Mesenchymal stem cell (in vitro differentiated cells and primary cell): ENCODE results near the gene AZU1.
A peak's percentile ranks its signal among the peaks of the same experiment; 100 is the strongest.

Experiments
- DNase-seq: peaks from one replicate; pipeline ENCODE4 v3.0.0-alpha.2; 2013
- H2AFZ ChIP-seq: one replicate; pipeline ENCODE4 v1.6.1; 2013; ENCODE audit warnings: low read depth, mild to moderate bottlenecking, control low read depth, inconsistent platforms, low read length, moderate library complexity
- H2AK5ac ChIP-seq: 2 replicates; pipeline ENCODE4 v1.6.1; 2013; ENCODE audit warnings: low read length, moderate library complexity, mild to moderate bottlenecking, inconsistent platforms; ENCODE audit not compliant: severe bottlenecking
- H2BK120ac ChIP-seq: one replicate; pipeline ENCODE4 v1.6.1; 2013; ENCODE audit warnings: low read depth, mild to moderate bottlenecking, inconsistent platforms, low read length, moderate library complexity
- H2BK12ac ChIP-seq, 2 experiments: one replicate each; pipeline ENCODE4 v1.6.1; 2013; ENCODE audit warnings: inconsistent platforms in 2 of 2, low read length in 2 of 2, mild to moderate bottlenecking in 2 of 2, moderate library complexity in 2 of 2, control low read depth in 1 of 2
- H2BK15ac ChIP-seq: one replicate; pipeline ENCODE4 v1.6.1; 2013; ENCODE audit warnings: mild to moderate bottlenecking, low read depth, inconsistent platforms; ENCODE audit not compliant: poor library complexity, severe bottlenecking
- H2BK5ac ChIP-seq: 2 replicates; pipeline ENCODE4 v1.6.1; 2013; ENCODE audit warnings: low read depth, mild to moderate bottlenecking, low read length, control low read depth, inconsistent platforms; ENCODE audit not compliant: poor library complexity, severe bottlenecking
- H3K14ac ChIP-seq, 2 experiments: one replicate each; pipeline ENCODE4 v1.6.1; 2013; ENCODE audit warnings: inconsistent platforms in 2 of 2, low read length in 2 of 2, control low read depth in 1 of 2, mild to moderate bottlenecking in 1 of 2, moderate library complexity in 1 of 2
- H3K18ac ChIP-seq, 2 experiments: one replicate each; pipeline ENCODE4 v1.6.1; 2013; ENCODE audit warnings: inconsistent platforms in 2 of 2, low read length in 2 of 2, control low read depth in 1 of 2, low read depth in 1 of 2, mild to moderate bottlenecking in 1 of 2
- H3K23ac ChIP-seq, 2 experiments: one replicate each; pipeline ENCODE4 v1.6.1; 2013; ENCODE audit warnings: inconsistent platforms in 2 of 2, low read length in 2 of 2, mild to moderate bottlenecking in 2 of 2, moderate library complexity in 2 of 2, control low read depth in 1 of 2
- H3K27ac ChIP-seq: 2 replicates; pipeline ENCODE4 v1.5.1; 2013; ENCODE audit warnings: mild to moderate bottlenecking, moderate library complexity, low read length, control low read depth, inconsistent platforms; ENCODE audit not compliant: poor library complexity, severe bottlenecking
- H3K27me3 ChIP-seq, 2 experiments: 2 replicates each; pipeline versions ENCODE4 v1.6.1 to v1.7.0; 2013; ENCODE audit warnings: low read length in 2 of 2, mild to moderate bottlenecking in 2 of 2, moderate library complexity in 2 of 2, control low read depth in 1 of 2, inconsistent platforms in 1 of 2; ENCODE audit not compliant: control insufficient read depth in 1 of 2, insufficient read depth in 1 of 2
- H3K36me3 ChIP-seq, 2 experiments: 2 replicates each; pipeline versions ENCODE4 v1.6.1 to v1.7.0; 2013; ENCODE audit warnings: low read length in 2 of 2, control low read depth in 1 of 2, inconsistent platforms in 1 of 2, low read depth in 1 of 2, mild to moderate bottlenecking in 1 of 2; ENCODE audit not compliant: insufficient read depth in 2 of 2, control insufficient read depth in 1 of 2
- H3K4ac ChIP-seq, 2 experiments: one replicate each; pipeline ENCODE4 v1.6.1; 2013; ENCODE audit warnings: inconsistent platforms in 2 of 2, low read length in 2 of 2, mild to moderate bottlenecking in 2 of 2, moderate library complexity in 2 of 2, control low read depth in 1 of 2, low read depth in 1 of 2
- H3K4me1 ChIP-seq: 2 replicates; pipeline ENCODE4 v1.6.1; 2013; ENCODE audit warnings: low read depth, low read length, control low read depth; ENCODE audit not compliant: control insufficient read depth, insufficient read depth
- H3K4me2 ChIP-seq: 2 replicates; pipeline ENCODE4 v1.6.1; 2013; ENCODE audit warnings: low read length, mild to moderate bottlenecking, inconsistent platforms; ENCODE audit not compliant: poor library complexity, severe bottlenecking
- H3K4me3 ChIP-seq, 2 experiments: 2 replicates each; pipeline versions ENCODE4 v1.5.1 to v1.7.0; 2013; ENCODE audit warnings: low read length in 2 of 2, mild to moderate bottlenecking in 2 of 2, control low read depth in 1 of 2, low read depth in 1 of 2; ENCODE audit not compliant: insufficient read depth in 1 of 2
- H3K79me1 ChIP-seq: replicated peaks from 2 replicates; pipeline ENCODE4 v1.6.1; 2013; ENCODE audit warnings: mild to moderate bottlenecking, control low read depth, low read length, inconsistent platforms; ENCODE audit not compliant: poor library complexity, severe bottlenecking
- H3K9ac ChIP-seq: 2 replicates; pipeline ENCODE4 v1.7.0; 2013; ENCODE audit warnings: mild to moderate bottlenecking, low read length, moderate library complexity
- H3K9me3 ChIP-seq: 2 replicates; pipeline ENCODE4 v1.7.0; 2013; ENCODE audit warnings: mild to moderate bottlenecking, low read length; ENCODE audit not compliant: control insufficient read depth
- H4K8ac ChIP-seq: one replicate; pipeline ENCODE4 v1.6.1; 2013; ENCODE audit warnings: inconsistent platforms, mild to moderate bottlenecking, low read length, moderate library complexity
- H4K91ac ChIP-seq: one replicate; pipeline ENCODE4 v1.6.1; 2013; ENCODE audit warnings: mild to moderate bottlenecking, low read length, inconsistent platforms
- WGBS: methylation state at CpG from one replicate; pipeline ENCODE4 v1.1.7; 2013; ENCODE audit warnings: mixed read lengths; 5-methylcytosine and 5-hydroxymethylcytosine counted together

The AZU1 gene

GRCh38 chr19:795691-796581, 31.7 kb upstream of the AZU1 start:
- no peak overlapping the region for H2BK15ac ChIP-seq
- no peak overlapping the region for H2BK12ac ChIP-seq
- no peaks in the 10 kb centered on the region for H3K27me3 ChIP-seq
- H3K9ac ChIP-seq = peak overlapping the region; percentile 91
- peak overlapping the region in 1 of 2 experiments; percentile 87 for H3K18ac ChIP-seq
- no peaks in the 10 kb centered on the region for H3K79me1 ChIP-seq
- H3K4me3 ChIP-seq = peak overlapping the region in 1 of 2 experiments; percentile 80
- peaks cover 9 to 21% of the 10 kb centered on the region in 2 experiments for H3K36me3 ChIP-seq
- H2BK120ac ChIP-seq = no peak overlapping the region
- WGBS = 92% methylated on average over 39 of the region's 39 CpGs
- no peaks in the 10 kb centered on the region for H3K9me3 ChIP-seq
- no peak overlapping the region for H3K23ac ChIP-seq
- H3K4me2 ChIP-seq = peak overlapping the region; percentile 84
- H4K8ac ChIP-seq = peak overlapping the region; percentile 97
- H2AK5ac ChIP-seq = peak overlapping the region; percentile 11
- H3K27ac ChIP-seq = no peak overlapping the region
- H2BK5ac ChIP-seq = no peak overlapping the region
- H3K4ac ChIP-seq = peak overlapping the region; percentile 83 to 96
- H2AFZ ChIP-seq = peak overlapping the region; percentile 30
- no peak overlapping the region for H4K91ac ChIP-seq
- DNase-seq = no peak
- no peak overlapping the region for H3K14ac ChIP-seq
- peaks cover 20% of the 10 kb centered on the region for H3K4me1 ChIP-seq

- H2BK15ac ChIP-seq = peak within 1 kb of the TSS; percentile 82
- no peak within 1 kb of the TSS for H2BK12ac ChIP-seq
- peaks cover 11 to 31% of the 10 kb centered on the region in 2 experiments for H3K36me3 ChIP-seq
- H3K4me1 ChIP-seq = peaks cover 28% of the 10 kb centered on the region
- 3% methylated on average over 75 of the region's 83 CpGs for WGBS
- peak within 1 kb of the TSS; percentile 88 to 96 for H3K4me3 ChIP-seq
- peak within 1 kb of the TSS; percentile 81 for H2BK5ac ChIP-seq
- no peaks in the 10 kb centered on the region for H3K9me3 ChIP-seq
- H2AFZ ChIP-seq = peak within 1 kb of the TSS; percentile 30
- H4K91ac ChIP-seq = peak within 1 kb of the TSS; percentile 90
- H4K8ac ChIP-seq = peak within 1 kb of the TSS; percentile 97
- H3K4ac ChIP-seq = peak within 1 kb of the TSS; percentile 83 to 96
- H3K23ac ChIP-seq = peak within 1 kb of the TSS in 1 of 2 experiments; percentile 94
- H3K18ac ChIP-seq = peak within 1 kb of the TSS; percentile 88 to 96
- peak within 1 kb of the TSS; percentile 37 for H2AK5ac ChIP-seq
- H3K79me1 ChIP-seq = no peaks in the 10 kb centered on the region
- H3K27me3 ChIP-seq = no peaks in the 10 kb centered on the region
- H3K14ac ChIP-seq = no peak within 1 kb of the TSS
- peak; percentile 100 for DNase-seq
- peak within 1 kb of the TSS; percentile 96 for H3K9ac ChIP-seq
- H3K4me2 ChIP-seq = peak within 1 kb of the TSS; percentile 84
- peak within 1 kb of the TSS; percentile 99 for H2BK120ac ChIP-seq
- peak within 1 kb of the TSS; percentile 92 for H3K27ac ChIP-seq
Measured at GRCh38 chr19:796692-797527, 30.7 kb upstream of the AZU1 start, which contains the start of gene PTBP1. TSS of gene PTBP1 (plus strand) at chr19:797452. CDS start at chr19:797498, 46 bp downstream.

- no peak overlapping the region for H3K14ac ChIP-seq
- H3K18ac ChIP-seq = peak overlapping the region; percentile 78 to 88
- peak overlapping the region; percentile 92 for H3K27ac ChIP-seq
- peak overlapping the region; percentile 99 for H2BK120ac ChIP-seq
- peaks cover 34% of the 10 kb centered on the region for H3K4me1 ChIP-seq
- H2BK12ac ChIP-seq = no peak overlapping the region
- H3K4me3 ChIP-seq = peak overlapping the region; percentile 88 to 96
- peak overlapping the region; percentile 76 for H2BK5ac ChIP-seq
- no peaks in the 10 kb centered on the region for H3K79me1 ChIP-seq
- peak overlapping the region in 1 of 2 experiments; percentile 23 for H3K23ac ChIP-seq
- WGBS = under 1% methylated on average over 75 of the region's 129 CpGs
- no peaks in the 10 kb centered on the region for H3K27me3 ChIP-seq
- peak overlapping the region; percentile 60 for H3K4me2 ChIP-seq
- peak; percentile 86 for DNase-seq
- H4K8ac ChIP-seq = peak overlapping the region; percentile 53
- no peak overlapping the region for H2AFZ ChIP-seq
- H3K9ac ChIP-seq = peak overlapping the region; percentile 96
- H4K91ac ChIP-seq = peak overlapping the region; percentile 90
- peak overlapping the region; percentile 37 for H2AK5ac ChIP-seq
- peak overlapping the region; percentile 82 for H2BK15ac ChIP-seq
- H3K9me3 ChIP-seq = no peaks in the 10 kb centered on the region
- peak overlapping the region; percentile 64 to 72 for H3K4ac ChIP-seq
- H3K36me3 ChIP-seq = peaks cover 11 to 39% of the 10 kb centered on the region in 2 experiments
Measured at GRCh38 chr19:797528-798414, 29.9 kb upstream of the AZU1 start.
